Omental fat pad (tissue), 4 donors: Measurements from ENCODE around the gene GNB5. TPM values are rescaled to one million over a fixed set of nuclear protein-coding genes. Genes with fewer than 3 reads are reported as not detected.
"Not testable (repeated sequence)": the region's sequence is repeated elsewhere in the genome, so short reads cannot be mapped to it uniquely, and the experiment has no call there.

Experiments
- ATAC-seq: fragments of 150-250 bp; one replicate; pipeline ENCODE4 v1.9.1; 2016; ENCODE audit warnings: mild to moderate bottlenecking, moderate library complexity; ENCODE audit not compliant: low FRiP score
- DNase-seq: peaks from one replicate; pipeline ENCODE4 v3.0.0-alpha.2; 2019; ENCODE audit warnings: low spot score
- CTCF ChIP-seq, 3 donors: fragments of 450-650 bp; IDR thresholded peaks; one replicate each; pipeline ENCODE4 v1.5.1; 2016 to 2017; ENCODE audit warnings: antibody characterized with exemption in 3 of 3, mild to moderate bottlenecking in 3 of 3, moderate library complexity in 2 of 3
- total RNA-seq, 4 donors: library from RNA; depleted of rRNA; stranded (reverse); fragments of >200 nt; gene quantifications; one replicate each; pipeline ENCODE4 v1.1.0, GENCODE V29; 2016

Gene GNB5
- 10 to 100 TPM; 17.2 to 27.1 (median 19.3) TPM for total RNA-seq

GRCh38 chr15:52191207-52191606 lies at the start of gene GNB5:
Gene GNB5, minus strand, starts transcription at chr15:52191392. Its CDS starts 6,716 bp downstream, at chr15:52184676.
- no peak for TF ChIP-seq CTCF (IDR thresholded peaks at IDR 0.05)
- ATAC-seq, result no peak
- DNase-seq, result no peak

- DNase-seq (no peak), ATAC-seq (no peak)
- TF ChIP-seq CTCF (IDR thresholded peaks at IDR 0.05), result no peak
Observed at GRCh38 chr15:52240166-52240565, 49.0 kb upstream of the GNB5 start.

GRCh38 chr15:52238989-52239525 lies 47.9 kb upstream of the GNB5 start:
- not testable (repeated sequence) for ATAC-seq, DNase-seq

- no peak for TF ChIP-seq CTCF (IDR thresholded peaks at IDR 0.05)
- ATAC-seq, result no peak
- DNase-seq, result no peak
Observed at GRCh38 chr15:52238149-52238548, 47.0 kb upstream of the GNB5 start.

GRCh38 chr15:52236013-52236412 lies 44.8 kb upstream of the GNB5 start:
- no peak for ATAC-seq
- no peak for TF ChIP-seq CTCF (IDR thresholded peaks at IDR 0.05)
- DNase-seq, result no peak

GRCh38 chr15:52234596-52235541 lies 43.7 kb upstream of the GNB5 start:
- no peak for DNase-seq
- TF ChIP-seq CTCF (IDR thresholded peaks at IDR 0.05), result no peak
- no peak for ATAC-seq

GRCh38 chr15:52233405-52233804 lies 42.2 kb upstream of the GNB5 start:
- no peak for DNase-seq
- no peak for ATAC-seq
- no peak for TF ChIP-seq CTCF (IDR thresholded peaks at IDR 0.05)
